Mesendoderm (in vitro differentiated cells): ENCODE results near the gene FRMD4B.
"Not testable (repeated sequence)": the region's sequence is repeated elsewhere in the genome, so short reads cannot be mapped to it uniquely, and the experiment has no call there.

Experiments
- DNase-seq: peaks from one replicate; pipeline ENCODE4 v3.0.0; 2013
- H2AK5ac ChIP-seq: 2 replicates; pipeline ENCODE4 v1.6.1; 2013; ENCODE audit warnings: low read length, inconsistent platforms
- H2BK120ac ChIP-seq: 2 replicates; pipeline ENCODE4 v1.6.1; 2013; ENCODE audit warnings: low read depth, mild to moderate bottlenecking, low read length, moderate library complexity, mixed read lengths
- H2BK15ac ChIP-seq: replicated peaks from 2 replicates; pipeline ENCODE4 v1.6.1; 2013; ENCODE audit warnings: low read depth, mild to moderate bottlenecking, moderate library complexity
- H2BK5ac ChIP-seq: 2 replicates; pipeline ENCODE4 v1.6.1; 2013; ENCODE audit warnings: low read length, inconsistent platforms
- H3K18ac ChIP-seq: 2 replicates; pipeline ENCODE4 v1.6.1; 2013; ENCODE audit warnings: mild to moderate bottlenecking, low read length, mixed read lengths
- H3K23ac ChIP-seq: one replicate; pipeline ENCODE4 v1.6.1; 2013; ENCODE audit warnings: low read length
- H3K27ac ChIP-seq: 2 replicates; pipeline ENCODE4 v1.5.1; 2013; ENCODE audit warnings: low read depth, mild to moderate bottlenecking, inconsistent platforms, low read length, moderate library complexity
- H3K27me3 ChIP-seq: 2 replicates; pipeline ENCODE4 v1.6.1; 2013; ENCODE audit warnings: low read length, control low read depth, mild to moderate bottlenecking, inconsistent platforms; ENCODE audit not compliant: insufficient read depth, poor library complexity
- H3K36me3 ChIP-seq: 2 replicates; pipeline ENCODE4 v1.6.1; 2013; ENCODE audit warnings: low read length, inconsistent platforms; ENCODE audit not compliant: control insufficient read depth, insufficient read depth
- H3K4ac ChIP-seq: one replicate; pipeline ENCODE4 v1.6.1; 2013; ENCODE audit warnings: low read depth, mild to moderate bottlenecking, low read length, moderate library complexity
- H3K4me1 ChIP-seq: 2 replicates; pipeline ENCODE4 v1.6.1; 2013; ENCODE audit warnings: low read depth, low read length, inconsistent platforms; ENCODE audit not compliant: control insufficient read depth
- H3K4me2 ChIP-seq: 2 replicates; pipeline ENCODE4 v1.6.1; 2013; ENCODE audit warnings: low read length
- H3K4me3 ChIP-seq: 2 replicates; pipeline ENCODE4 v1.5.1; 2013; ENCODE audit warnings: mild to moderate bottlenecking, low read length
- H3K56ac ChIP-seq: one replicate; pipeline ENCODE4 v1.6.1; 2013; ENCODE audit warnings: low read length
- H3K79me1 ChIP-seq: 2 replicates; pipeline ENCODE4 v1.6.1; 2013; ENCODE audit warnings: low read length, inconsistent platforms
- H3K79me2 ChIP-seq: 2 replicates; pipeline ENCODE4 v1.6.1; 2013; ENCODE audit warnings: mild to moderate bottlenecking, low read length; ENCODE audit not compliant: control insufficient read depth, insufficient read depth
- H3K9ac ChIP-seq: 2 replicates; pipeline ENCODE4 v1.6.1; 2013; ENCODE audit warnings: low read length, inconsistent platforms
- H4K5ac ChIP-seq: one replicate; pipeline ENCODE4 v1.6.1; 2013; ENCODE audit warnings: low read length
- H4K8ac ChIP-seq: one replicate; pipeline ENCODE4 v1.6.1; 2013; ENCODE audit warnings: low read depth, mild to moderate bottlenecking, control low read depth, low read length, moderate library complexity
- WGBS: extraction: QIAGEN DNeasy Blood & Tissue Kit; methylation state at CpG from one replicate; pipeline ENCODE4 v1.1.7; 2013; ENCODE audit warnings: low lambda C conversion rate, missing lambda C conversion rate; ENCODE audit not compliant: insufficient coverage; ENCODE audit errors: extremely low coverage; 5-methylcytosine and 5-hydroxymethylcytosine counted together

Gene FRMD4B

GRCh38 chr3:69277403-69277802 lies 108.5 kb downstream of the FRMD4B start:
- not testable (repeated sequence) for H3K18ac ChIP-seq, H2BK120ac ChIP-seq, H3K4me3 ChIP-seq, H3K27ac ChIP-seq, H3K4ac ChIP-seq, H3K23ac ChIP-seq, H3K27me3 ChIP-seq, DNase-seq, H3K4me2 ChIP-seq, H3K4me1 ChIP-seq, H2BK5ac ChIP-seq, H3K56ac ChIP-seq, H2BK15ac ChIP-seq, H3K79me2 ChIP-seq, H3K36me3 ChIP-seq, H4K8ac ChIP-seq, H3K79me1 ChIP-seq, H2AK5ac ChIP-seq, H3K9ac ChIP-seq, H4K5ac ChIP-seq
- no CpG with 5 or more reads among the region's 8 CpGs for WGBS

GRCh38 chr3:69276884-69277283 lies 109.0 kb downstream of the FRMD4B start:
- Histone ChIP-seq H3K4me1 (no peaks in the 10 kb centered on the region), H3K56ac (no peak overlapping the region), H3K27me3 (no peaks in the 10 kb centered on the region), H3K18ac (no peak overlapping the region), H3K36me3 (no peaks in the 10 kb centered on the region), H3K23ac (no peak overlapping the region), H4K8ac (no peak overlapping the region), H2BK15ac (no peak overlapping the region), H3K4me3 (no peak overlapping the region), H3K4ac (no peak overlapping the region), H2BK120ac (no peak overlapping the region), H3K27ac (no peak overlapping the region), H2BK5ac (no peak overlapping the region), H4K5ac (no peak overlapping the region), H3K79me2 (no peaks in the 10 kb centered on the region), H3K79me1 (no peaks in the 10 kb centered on the region), H3K4me2 (no peak overlapping the region), H2AK5ac (no peak overlapping the region), H3K9ac (no peak overlapping the region)
- no peak for DNase-seq
- WGBS = no CpG with 5 or more reads among the region's 4 CpGs

- not testable (repeated sequence) for DNase-seq
Measured at GRCh38 chr3:69276191-69276590, 109.7 kb downstream of the FRMD4B start.

GRCh38 chr3:69273896-69274295 lies 112.0 kb downstream of the FRMD4B start:
- Histone ChIP-seq H3K23ac (no peak overlapping the region), H2BK15ac (no peak overlapping the region), H3K79me1 (no peaks in the 10 kb centered on the region), H3K18ac (no peak overlapping the region), H2BK120ac (no peak overlapping the region), H3K36me3 (no peaks in the 10 kb centered on the region), H3K79me2 (no peaks in the 10 kb centered on the region), H3K56ac (no peak overlapping the region), H3K27ac (no peak overlapping the region), H3K4ac (no peak overlapping the region), H3K4me3 (no peak overlapping the region), H3K4me1 (no peaks in the 10 kb centered on the region), H3K27me3 (no peaks in the 10 kb centered on the region), H4K8ac (no peak overlapping the region), H2BK5ac (no peak overlapping the region), H3K9ac (no peak overlapping the region), H3K4me2 (no peak overlapping the region), H4K5ac (no peak overlapping the region), H2AK5ac (no peak overlapping the region)
- DNase-seq = no peak
- no CpG with 5 or more reads among the region's 1 CpG for WGBS

More at GRCh38 chr3:69276191-69276590, 109.7 kb downstream of the FRMD4B start:
- not testable (repeated sequence) for H3K27ac ChIP-seq, H3K4me2 ChIP-seq, H3K4me3 ChIP-seq, H3K4me1 ChIP-seq, H2BK120ac ChIP-seq, H2BK15ac ChIP-seq, H3K4ac ChIP-seq, H2AK5ac ChIP-seq, H2BK5ac ChIP-seq, H3K23ac ChIP-seq, H3K56ac ChIP-seq, H3K36me3 ChIP-seq, H3K79me1 ChIP-seq, H4K5ac ChIP-seq, H3K18ac ChIP-seq, H3K27me3 ChIP-seq, H4K8ac ChIP-seq, H3K79me2 ChIP-seq, H3K9ac ChIP-seq
- no CpG with 5 or more reads among the region's 5 CpGs for WGBS

GRCh38 chr3:69272556-69272955 lies 113.3 kb downstream of the FRMD4B start:
- H3K56ac ChIP-seq = no peak overlapping the region
- DNase-seq = no peak
- no peak overlapping the region for H3K4me3 ChIP-seq
- no peak overlapping the region for H2BK15ac ChIP-seq
- H3K79me2 ChIP-seq = no peaks in the 10 kb centered on the region
- H2AK5ac ChIP-seq = no peak overlapping the region
- no peak overlapping the region for H2BK120ac ChIP-seq
- no peak overlapping the region for H2BK5ac ChIP-seq
- H3K23ac ChIP-seq = no peak overlapping the region
- no CpG with 5 or more reads among the region's 2 CpGs for WGBS
- no peaks in the 10 kb centered on the region for H3K27me3 ChIP-seq
- H3K9ac ChIP-seq = no peak overlapping the region
- no peaks in the 10 kb centered on the region for H3K4me1 ChIP-seq
- no peak overlapping the region for H3K27ac ChIP-seq
- H3K18ac ChIP-seq = no peak overlapping the region
- no peaks in the 10 kb centered on the region for H3K36me3 ChIP-seq
- no peak overlapping the region for H3K4ac ChIP-seq
- H4K5ac ChIP-seq = no peak overlapping the region
- no peak overlapping the region for H3K4me2 ChIP-seq
- H4K8ac ChIP-seq = no peak overlapping the region
- H3K79me1 ChIP-seq = no peaks in the 10 kb centered on the region

- Histone ChIP-seq H3K4ac (no peak overlapping the region), H4K8ac (no peak overlapping the region), H3K56ac (no peak overlapping the region), H3K4me1 (no peaks in the 10 kb centered on the region), H3K79me1 (no peaks in the 10 kb centered on the region), H2BK5ac (no peak overlapping the region), H2BK120ac (no peak overlapping the region), H2BK15ac (peak overlapping the region; percentile 57), H3K9ac (no peak overlapping the region), H4K5ac (no peak overlapping the region), H2AK5ac (no peak overlapping the region), H3K4me2 (no peak overlapping the region), H3K36me3 (no peaks in the 10 kb centered on the region), H3K27ac (no peak overlapping the region), H3K18ac (no peak overlapping the region), H3K27me3 (no peaks in the 10 kb centered on the region), H3K4me3 (no peak overlapping the region), H3K79me2 (no peaks in the 10 kb centered on the region), H3K23ac (no peak overlapping the region)
- no peak for DNase-seq
- WGBS = no CpG with 5 or more reads among the region's 3 CpGs
Measured at GRCh38 chr3:69271098-69271497, 114.8 kb downstream of the FRMD4B start.
